Measurements from ENCODE around the gene SKAP1. TPM values are rescaled to one million over a fixed set of nuclear protein-coding genes. Genes with fewer than 3 reads are reported as not detected.
"Not testable (repeated sequence)": the region's sequence is repeated elsewhere in the genome, so short reads cannot be mapped to it uniquely, and the experiment has no call there.

The SKAP1 gene
- total RNA-seq, 1 donor from 2014 or later = 5.1 TPM

- peak overlapping the region; percentile 15 for H3K27ac ChIP-seq
These were observed 134.4 kb downstream of the SKAP1 start for GRCh38 chr17:48295362-48296288.

GRCh38 chr17:48294806-48295361 lies 135.1 kb downstream of the SKAP1 start:
- H3K36me3 ChIP-seq = no peaks in the 10 kb centered on the region
- no peak overlapping the region for H3K4me3 ChIP-seq
- peak overlapping the region; percentile 15 for H3K27ac ChIP-seq
- DNase-seq = no peak
- no peak for TF ChIP-seq CTCF (IDR thresholded peaks at IDR 0.05)
- peaks cover 41% of the 10 kb centered on the region for H3K27me3 ChIP-seq
- intact Hi-C loops (cut with DNase I) = no loop called here
- H3K9me3 ChIP-seq = no peaks in the 10 kb centered on the region
- H3K4me1 ChIP-seq = no peaks in the 10 kb centered on the region
- no peak for ATAC-seq

More at GRCh38 chr17:48295362-48296288, 134.4 kb downstream of the SKAP1 start:
- H3K36me3 ChIP-seq = no peaks in the 10 kb centered on the region
- ATAC-seq (no peak), DNase-seq (no peak)
- H3K27me3 ChIP-seq = peaks cover 34% of the 10 kb centered on the region
- H3K9me3 ChIP-seq = no peaks in the 10 kb centered on the region
- TF ChIP-seq CTCF (IDR thresholded peaks at IDR 0.05) = no peak
- intact Hi-C loops (cut with DNase I) = no loop called here
- no peaks in the 10 kb centered on the region for H3K4me1 ChIP-seq
- H3K4me3 ChIP-seq = no peak overlapping the region

DNA sequence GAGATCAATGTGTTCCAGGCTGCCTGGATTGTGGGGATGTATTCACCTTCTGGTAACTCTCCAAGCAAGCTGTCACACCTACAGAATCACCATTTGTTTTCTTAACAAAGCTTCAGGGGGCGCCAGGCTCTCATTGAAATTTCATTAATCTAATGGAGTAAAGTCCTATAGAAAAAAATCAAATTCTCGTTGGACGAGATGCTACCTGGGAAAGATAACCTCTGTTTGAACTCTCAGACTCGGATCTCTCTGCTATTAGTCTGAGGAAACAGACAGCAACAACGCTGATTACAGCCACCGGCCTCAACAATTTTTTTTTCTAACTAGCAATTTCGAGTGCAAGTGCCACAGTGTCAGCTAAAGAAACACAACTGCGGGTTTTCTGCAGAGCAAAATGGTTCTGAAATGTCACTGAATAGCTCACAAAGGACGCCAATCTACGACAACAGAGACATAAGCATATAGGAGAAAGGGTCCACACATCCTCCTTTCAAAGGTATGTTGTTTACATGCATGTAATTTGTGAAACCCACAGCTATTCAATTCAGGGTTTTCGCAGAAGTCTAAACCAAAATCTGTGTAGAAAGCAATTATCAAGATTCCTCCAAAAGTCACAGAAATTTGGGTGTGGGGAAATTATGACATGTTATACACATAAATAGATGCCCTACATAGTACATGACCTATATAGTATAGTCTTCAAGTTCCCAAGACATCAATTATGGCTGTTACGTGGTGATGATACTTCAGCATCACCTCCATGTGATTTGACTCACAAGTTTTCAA lies 135.8 kb downstream of the SKAP1 start:
- H3K4me3 ChIP-seq = no peak overlapping the region
- no peak overlapping the region for H3K27ac ChIP-seq
- H3K27me3 ChIP-seq = peaks cover 47% of the 10 kb centered on the region

DNA sequence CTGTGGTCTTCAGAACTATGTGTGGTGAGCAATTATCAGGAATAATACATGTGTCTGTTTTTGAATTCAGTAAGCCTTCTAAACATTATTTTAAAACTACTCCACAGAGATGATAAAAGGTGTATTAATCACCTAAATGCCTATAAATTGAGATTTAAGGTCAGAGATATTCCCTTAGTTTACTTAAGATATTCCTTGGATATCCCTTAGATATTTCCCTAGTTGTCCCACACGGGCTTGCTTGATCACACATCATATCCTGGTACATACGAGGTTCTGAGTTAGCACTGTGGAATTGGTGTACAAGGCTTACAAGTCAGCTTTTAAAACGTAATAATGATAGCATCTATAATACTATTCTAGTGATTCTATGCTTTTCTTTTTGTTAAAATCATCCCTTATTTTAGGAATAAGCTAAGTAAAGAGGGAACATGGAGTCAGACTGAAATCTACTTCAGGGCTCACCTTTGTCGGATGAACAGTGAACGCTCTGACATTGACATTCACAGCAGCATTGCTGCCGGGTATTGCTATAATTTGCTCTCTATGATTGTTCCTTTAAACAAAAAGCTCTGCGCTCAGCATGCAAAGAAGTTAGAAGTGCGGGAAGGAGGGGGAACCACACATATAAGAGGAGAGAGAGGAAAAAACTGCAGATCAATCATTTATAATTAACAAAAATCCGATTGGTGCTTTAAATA lies 136.5 kb downstream of the SKAP1 start:
- Histone ChIP-seq H3K27ac (no peak overlapping the region), H3K4me1 (no peaks in the 10 kb centered on the region), H3K9me3 (no peaks in the 10 kb centered on the region), H3K36me3 (no peaks in the 10 kb centered on the region), H3K27me3 (peaks cover 47% of the 10 kb centered on the region), H3K4me3 (no peak overlapping the region)
- no peak for DNase-seq
- TF ChIP-seq CTCF (IDR thresholded peaks at IDR 0.05) = no peak
- intact Hi-C loops (cut with DNase I) = no loop called here
- no peak for ATAC-seq

More for the DNA sequence above, 135.8 kb downstream of the SKAP1 start:
- intact Hi-C loops (cut with DNase I) = no loop called here
- Histone ChIP-seq H3K9me3 (no peaks in the 10 kb centered on the region), H3K36me3 (no peaks in the 10 kb centered on the region), H3K4me1 (no peaks in the 10 kb centered on the region)
- ATAC-seq (no peak), DNase-seq (no peak)
- no peak for TF ChIP-seq CTCF (IDR thresholded peaks at IDR 0.05)

- Histone ChIP-seq H3K27me3 (peaks cover 58% of the 10 kb centered on the region), H3K4me1 (no peaks in the 10 kb centered on the region), H3K4me3 (no peak overlapping the region), H3K9me3 (no peaks in the 10 kb centered on the region), H3K27ac (no peak overlapping the region), H3K36me3 (no peaks in the 10 kb centered on the region)
- no peak for DNase-seq
- no peak for ATAC-seq
- intact Hi-C loops (cut with DNase I) = no loop called here
- no peak for TF ChIP-seq CTCF (IDR thresholded peaks at IDR 0.05)
These were observed 139.6 kb downstream of the SKAP1 start for GRCh38 chr17:48290378-48290777.

DNA sequence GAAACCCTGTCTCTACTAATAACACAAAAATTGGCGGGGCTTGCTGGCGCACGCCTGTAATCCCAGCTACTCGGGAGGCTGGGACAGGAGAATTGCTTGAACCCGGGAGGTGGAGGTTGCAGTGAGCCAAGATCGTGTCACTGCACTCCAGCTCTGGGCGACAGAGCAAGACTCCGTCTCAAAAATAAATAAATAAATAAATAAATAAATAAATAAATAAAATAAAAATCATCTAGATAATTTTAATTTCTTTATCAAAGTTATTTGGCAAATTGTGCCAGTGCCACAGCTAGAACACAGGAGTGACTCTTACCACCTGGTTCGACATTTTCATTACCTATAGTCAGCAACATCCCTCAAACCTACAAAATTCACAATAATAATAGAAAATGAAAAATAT lies 143.1 kb downstream of the SKAP1 start:
- H3K9me3 ChIP-seq; DNase-seq; intact Hi-C loops (cut with DNase I); H3K27ac ChIP-seq; ATAC-seq; H3K36me3 ChIP-seq; H3K4me3 ChIP-seq; H3K4me1 ChIP-seq: not testable (repeated sequence)
- peaks cover 49% of the 10 kb centered on the region for H3K27me3 ChIP-seq
